ENCODE results near the gene GIPC3.
"Not testable (repeated sequence)": the region's sequence is repeated elsewhere in the genome, so short reads cannot be mapped to it uniquely, and the experiment has no call there.

The GIPC3 gene

GRCh38 chr19:3620145-3620816 is 35.0 kb downstream of the GIPC3 start:
- no peak for DNase-seq

- DNase-seq: no peak
Measured at GRCh38 chr19:3620817-3621547, 35.7 kb downstream of the GIPC3 start.

- DNase-seq: no peak
Measured at GRCh38 chr19:3621689-3622088, 36.4 kb downstream of the GIPC3 start.

- DNase-seq: no peak
Measured at GRCh38 chr19:3622224-3622623, 36.9 kb downstream of the GIPC3 start.

- DNase-seq: no peak
Measured at GRCh38 chr19:3623716-3624115, 38.4 kb downstream of the GIPC3 start.

GRCh38 chr19:3625996-3626472 is 40.8 kb downstream of the GIPC3 start:
- no peak for DNase-seq

- peak; percentile 100 for DNase-seq
Measured at GRCh38 chr19:3626473-3627350, 41.4 kb downstream of the GIPC3 start, which contains the start of gene CACTIN. CACTIN (minus strand) TSS chr19:3626790; CDS start chr19:3626762, 28 bp downstream.

GRCh38 chr19:3627351-3627723 is 42.1 kb downstream of the GIPC3 start:
- no peak for DNase-seq

- not testable (repeated sequence) for DNase-seq
Measured at GRCh38 chr19:3628766-3629165, 43.5 kb downstream of the GIPC3 start.

GRCh38 chr19:3631053-3631861 is 46.0 kb downstream of the GIPC3 start:
- DNase-seq: no peak

GRCh38 chr19:3632098-3632497 is 46.8 kb downstream of the GIPC3 start:
- no peak for DNase-seq

GRCh38 chr19:3632739-3633558 is 47.7 kb downstream of the GIPC3 start:
- DNase-seq: no peak

- no peak for DNase-seq
Measured at GRCh38 chr19:3633559-3633988, 48.3 kb downstream of the GIPC3 start.

- DNase-seq: no peak
Measured at GRCh38 chr19:3634496-3635045, 49.3 kb downstream of the GIPC3 start.

- DNase-seq: no peak
Measured at GRCh38 chr19:3636506-3636905, 51.2 kb downstream of the GIPC3 start.

- DNase-seq: no peak
Measured at GRCh38 chr19:3636962-3637361, 51.7 kb downstream of the GIPC3 start.

- DNase-seq: no peak
Measured at GRCh38 chr19:3637621-3638020, 52.3 kb downstream of the GIPC3 start.

- no peak for DNase-seq
Measured at GRCh38 chr19:3638208-3639193, 53.2 kb downstream of the GIPC3 start.

GRCh38 chr19:3639479-3639878 is 54.2 kb downstream of the GIPC3 start:
- DNase-seq: no peak
